Renal cortical epithelial cell (primary cell): Measurements from ENCODE around the gene SERPINA4. TPM values are rescaled to one million over a fixed set of nuclear protein-coding genes. Genes with fewer than 3 reads are reported as not detected.

ENCODE experiments used
- DNase-seq: peaks from one replicate; pipeline ENCODE4 v3.0.0-alpha.2; 2011; ENCODE audit warnings: low read depth
- total RNA-seq: library from RNA; depleted of rRNA; stranded (reverse); fragments of >200 nt; gene quantifications from 2 replicates; pipeline ENCODE4 v1.2.3, GENCODE V29; 2014

The SERPINA4 gene
- total RNA-seq, 1 donor from 2014 or later = 0.55 TPM

DNA sequence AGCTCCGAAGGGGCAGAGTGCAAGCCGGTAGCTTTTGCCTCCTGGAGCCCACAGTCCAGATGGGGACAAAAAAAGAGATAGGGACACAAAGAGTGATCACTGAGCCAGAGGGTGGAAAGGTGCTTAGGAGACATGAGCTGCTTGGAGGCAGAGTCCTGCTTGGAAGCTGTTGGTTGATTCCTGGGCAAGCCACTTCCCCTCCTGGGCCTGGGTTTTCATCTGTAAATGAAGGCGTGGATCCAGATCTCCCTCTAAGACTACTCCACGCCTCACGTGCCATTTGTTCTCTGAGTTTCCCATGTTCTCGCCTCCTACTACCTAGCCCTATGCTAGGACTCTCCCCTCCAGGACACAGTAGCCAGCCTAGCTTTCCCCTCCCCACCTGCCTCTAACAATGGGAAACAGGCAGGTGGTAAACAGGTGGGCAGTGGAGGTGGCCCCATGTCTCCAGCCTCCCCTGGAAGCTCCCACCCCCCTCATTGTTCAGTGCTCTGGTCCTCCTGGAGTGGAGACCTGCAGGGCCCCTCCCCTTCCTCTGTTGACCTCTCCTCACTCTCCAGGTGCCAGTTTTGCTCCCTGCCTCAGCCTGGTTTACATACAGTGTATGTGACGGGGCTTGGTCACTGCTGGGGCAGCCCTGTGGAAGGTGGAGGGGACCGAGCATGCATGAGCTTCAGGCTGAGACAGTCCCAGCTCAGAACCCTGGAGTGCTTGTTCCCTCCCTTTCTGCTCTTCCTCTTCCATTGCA lies 54.8 kb downstream of the SERPINA4 start:
- no peak for DNase-seq

DNA sequence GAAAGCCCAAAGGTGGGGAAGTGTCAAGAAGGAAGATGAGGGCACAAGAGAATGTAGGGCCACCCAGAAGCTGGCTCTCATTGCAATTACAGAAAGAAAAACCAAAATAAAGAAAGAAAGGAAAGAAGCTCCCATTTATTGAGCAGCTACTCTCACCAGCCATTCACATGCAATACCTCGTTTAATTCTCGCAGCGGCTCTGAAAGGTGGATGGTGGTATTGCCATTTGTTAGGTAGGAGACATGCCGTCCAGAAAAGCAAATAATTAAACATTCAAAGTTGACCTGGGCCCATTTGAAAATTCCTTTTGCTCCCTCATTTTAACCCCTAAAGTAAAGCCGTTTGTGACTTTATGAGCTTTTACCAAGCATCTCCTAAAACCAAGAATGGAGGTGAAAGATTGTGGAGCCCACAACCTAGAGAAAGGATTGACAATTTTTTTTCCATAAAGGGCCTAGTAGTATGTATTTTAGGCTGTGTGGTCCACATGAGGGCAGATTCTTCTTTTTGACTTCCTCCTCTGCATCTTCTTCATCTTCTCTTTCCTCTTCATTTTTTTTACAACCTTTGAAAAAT lies 56.2 kb downstream of the SERPINA4 start:
- no peak for DNase-seq

DNA sequence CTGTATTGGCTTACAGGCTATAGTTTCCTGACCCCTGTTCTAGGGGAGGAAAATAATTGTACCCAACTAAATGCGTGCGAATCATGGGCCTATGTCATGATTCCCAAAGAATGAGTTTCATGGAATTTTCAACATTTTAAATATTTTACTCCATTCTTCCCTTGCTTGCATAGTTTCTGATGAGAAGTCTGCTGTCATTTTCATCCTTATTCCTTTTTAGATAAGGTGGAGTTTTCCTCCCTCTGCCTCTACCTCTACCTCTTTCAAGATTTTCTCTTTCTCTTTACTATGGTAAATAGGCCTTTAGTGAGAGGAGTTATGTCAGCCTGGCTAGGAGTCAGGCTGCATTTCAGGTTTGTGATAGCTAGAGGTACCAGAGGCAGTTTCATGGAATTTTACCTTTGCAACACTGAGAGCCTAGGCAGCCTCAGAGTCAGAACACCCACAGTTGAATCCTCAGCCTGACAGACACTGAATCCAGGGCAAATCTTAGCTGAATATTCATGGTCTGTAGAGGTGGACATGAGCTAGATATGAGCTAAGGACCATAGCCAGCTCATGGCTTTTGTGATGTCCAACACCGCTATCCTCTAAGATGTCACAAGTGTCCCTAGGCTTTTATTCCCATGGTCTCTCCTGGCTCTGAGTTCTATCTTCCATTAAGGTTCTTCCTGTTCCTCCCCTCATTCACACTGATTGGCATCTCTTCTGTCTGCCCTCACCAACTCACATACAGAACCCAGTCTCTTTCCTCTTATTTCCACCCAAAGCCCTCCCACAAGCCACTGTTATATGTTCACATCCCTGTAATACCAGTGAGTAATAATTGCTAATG lies 57.0 kb downstream of the SERPINA4 start:
- DNase-seq = no peak

DNA sequence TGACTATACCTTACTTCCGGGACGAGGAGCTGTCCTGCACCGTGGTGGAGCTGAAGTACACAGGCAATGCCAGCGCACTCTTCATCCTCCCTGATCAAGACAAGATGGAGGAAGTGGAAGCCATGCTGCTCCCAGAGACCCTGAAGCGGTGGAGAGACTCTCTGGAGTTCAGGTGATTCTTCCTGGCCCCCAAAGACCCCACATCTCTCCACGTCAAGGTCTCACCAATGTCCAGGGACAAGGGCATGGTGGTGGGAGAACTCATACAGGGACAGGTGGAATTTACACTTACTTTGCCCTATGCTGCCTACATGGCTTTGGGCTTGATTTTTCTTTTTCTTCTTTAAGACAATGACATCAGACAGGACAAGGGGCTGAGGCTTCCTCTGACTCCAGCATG lies 58.1 kb downstream of the SERPINA4 start:
- no peak for DNase-seq

Other genes with a start within 250 kb of the SERPINA4 start
- 0.35 and 0.65 TPM in 2 replicates for gene SERPINA6, start 238.1 kb upstream of the SERPINA4 start, total RNA-seq
- 0.10 TPM in 1 of 2 replicates, not detected in the other for gene SERPINA2, start 194.7 kb upstream of the SERPINA4 start, total RNA-seq
- 32.1 and 137 TPM in 2 replicates for gene SERPINA1, start 172.8 kb upstream of the SERPINA4 start, total RNA-seq
- gene SERPINA11, start 108.6 kb upstream of the SERPINA4 start, total RNA-seq = not detected in 2 replicates
- not detected in 2 replicates for gene SERPINA9, start 85.2 kb upstream of the SERPINA4 start, total RNA-seq
- gene SERPINA12, start 52.0 kb upstream of the SERPINA4 start, total RNA-seq = not detected in 2 replicates
- gene SERPINA5, start 20.0 kb downstream of the SERPINA4 start, total RNA-seq = 0.35 and 15.5 TPM in 2 replicates
- gene SERPINA3, start 50.9 kb downstream of the SERPINA4 start, total RNA-seq = 6.1 and 46.4 TPM in 2 replicates
- not detected in 2 replicates for gene GSC, start 208.7 kb downstream of the SERPINA4 start, total RNA-seq